NT2/D1 (cell line): ENCODE data around the gene ZNF771.

Source experiments
- SUZ12 ChIP-seq: IDR thresholded peaks from 2 replicates; pipeline ENCODE4 v1.6.1; 2011; ENCODE audit not compliant: insufficient read length, insufficient read depth; ENCODE audit errors: extremely low read depth
- ZNF274 ChIP-seq: IDR thresholded peaks from 2 replicates; pipeline ENCODE4 v1.6.1; 2011; ENCODE audit warnings: mild to moderate bottlenecking, low read depth, low read length

- TF ChIP-seq SUZ12 = no peak
- TF ChIP-seq ZNF274 = no peak
These were observed 30.2 kb upstream of the ZNF771 start for GRCh38 chr16:30377050-30377811.
